HepG2 (cell line): Measurements from ENCODE around the gene WDCP. TPM values are rescaled to one million over a fixed set of nuclear protein-coding genes. Genes with fewer than 3 reads are reported as not detected.

Experiments used
- ADNP ChIP-seq: sonication (generic); formaldehyde crosslinking; IDR thresholded peaks from 2 replicates; pipeline ENCODE4 v1.4.0; 2020; ENCODE audit warnings: missing genetic modification reagents
- ATM ChIP-seq: fragments of 450-650 bp; IDR thresholded peaks from 2 replicates; pipeline ENCODE4 v1.7.1; 2017; ENCODE audit warnings: mild to moderate bottlenecking, borderline replicate concordance
- BRD4 ChIP-seq: sonication (generic); formaldehyde crosslinking; IDR thresholded peaks from 2 replicates; pipeline ENCODE4 v1.4.0; 2020; ENCODE audit warnings: missing genetic modification reagents
- CCAR2 ChIP-seq: fragments of 200-400 bp; formaldehyde crosslinking; optimal IDR thresholded peaks from 2 replicates; pipeline ENCODE3; 2018; ENCODE audit warnings: low read depth, mild to moderate bottlenecking, low read length, moderate library complexity
- ELF1 ChIP-seq: sonication (generic); formaldehyde crosslinking; IDR thresholded peaks from 2 replicates; pipeline ENCODE4 v1.4.0; 2020; ENCODE audit warnings: missing genetic modification reagents
- JARID2 ChIP-seq: sonication (generic); formaldehyde crosslinking; IDR thresholded peaks from 2 replicates; pipeline ENCODE4 v1.8.1; 2023; ENCODE audit warnings: missing genetic modification reagents, inconsistent platforms; ENCODE audit not compliant: insufficient replicate concordance
- KMT2A ChIP-seq: sonication (generic); formaldehyde crosslinking; IDR thresholded peaks from 2 replicates; pipeline ENCODE4 v1.4.0; 2020; ENCODE audit warnings: missing genetic modification reagents
- RXRA ChIP-seq: sonication (generic); formaldehyde crosslinking; IDR thresholded peaks from 2 replicates; pipeline ENCODE4 v1.5.1; 2020; ENCODE audit warnings: missing genetic modification reagents
- ZBTB8A ChIP-seq: sonication (generic); formaldehyde crosslinking; IDR thresholded peaks from 2 replicates; pipeline ENCODE4 v1.4.0; 2020; ENCODE audit warnings: mild to moderate bottlenecking, low read depth, missing genetic modification reagents, borderline replicate concordance
- ZMYM2 ChIP-seq: sonication (generic); formaldehyde crosslinking; IDR thresholded peaks from 2 replicates; pipeline ENCODE4 v1.8.0; 2022; ENCODE audit warnings: mild to moderate bottlenecking, missing genetic modification reagents
- ZNF605 ChIP-seq: sonication (generic); formaldehyde crosslinking; IDR thresholded peaks from 2 replicates; pipeline ENCODE4 v1.8.0; 2022; ENCODE audit warnings: mild to moderate bottlenecking, missing genetic modification reagents
- ZNF614 ChIP-seq: IDR thresholded peaks from 2 replicates; pipeline ENCODE4 v1.6.1; 2018; ENCODE audit warnings: missing biosample characterization, missing genetic modification reagents, inconsistent platforms, borderline replicate concordance
- polyA plus RNA-seq, 8 experiments: library from polyadenylated mRNA; depleted of rRNA in 3 of 8; stranded (reverse) in 7 of 8; unstranded in 1 of 8; fragments of >200 nt; fragmentation: Illumina TruSeq in 4 of 8; extraction: Trizol in 4 of 8; gene quantifications; 2 replicates each; pipeline versions ENCODE4 v1.2.1 to v1.2.3, GENCODE V29; 2011 to 2016; ENCODE audit warnings: low read depth in 4 of 8, missing spikeins in 1 of 8, mixed read lengths in 1 of 8; ENCODE audit not compliant: insufficient read depth in 1 of 8
- total RNA-seq, 5 experiments: library from RNA; depleted of rRNA; stranded (reverse); fragments of >200 nt; fragmentation: Illumina TruSeq; extraction: Trizol; gene quantifications; 2 replicates each; pipeline ENCODE4 v1.2.3, GENCODE V29; 2016; ENCODE audit warnings: low read depth in 1 of 5
- TF ChIP-seq, protein P1 (sequence below): sonication (generic); formaldehyde crosslinking; IDR thresholded peaks from 2 replicates; pipeline ENCODE4 v1.4.0; 2020; ENCODE audit warnings: mild to moderate bottlenecking, missing genetic modification reagents
- TF ChIP-seq, protein P2 (sequence below): sonication (generic); formaldehyde crosslinking; IDR thresholded peaks from 2 replicates; pipeline ENCODE4 v1.9.0; 2021; ENCODE audit warnings: missing genetic modification reagents, mild to moderate bottlenecking, borderline replicate concordance
- TF ChIP-seq, protein P3 (sequence below): sonication (generic); formaldehyde crosslinking; IDR thresholded peaks from 2 replicates; pipeline ENCODE4 v1.9.0; 2022; ENCODE audit warnings: low read depth, missing genetic modification reagents
- TF ChIP-seq, protein P4 (sequence below): IDR thresholded peaks from 2 replicates; pipeline ENCODE4 v1.6.1; 2016; ENCODE audit warnings: missing genetic modification reagents, missing compliant biosample characterization
- TF ChIP-seq, protein P5 (sequence below): sonication (generic); formaldehyde crosslinking; IDR thresholded peaks from 2 replicates; pipeline ENCODE4 v1.5.0; 2020; ENCODE audit warnings: mild to moderate bottlenecking, missing genetic modification reagents, moderate library complexity

Gene WDCP
- total and polyA plus RNA-seq, 2 of the 13 experiments (the other 11 are each of a cell fraction or from before 2014, with no cell fraction given): 17.4 to 22.6 TPM

DNA sequence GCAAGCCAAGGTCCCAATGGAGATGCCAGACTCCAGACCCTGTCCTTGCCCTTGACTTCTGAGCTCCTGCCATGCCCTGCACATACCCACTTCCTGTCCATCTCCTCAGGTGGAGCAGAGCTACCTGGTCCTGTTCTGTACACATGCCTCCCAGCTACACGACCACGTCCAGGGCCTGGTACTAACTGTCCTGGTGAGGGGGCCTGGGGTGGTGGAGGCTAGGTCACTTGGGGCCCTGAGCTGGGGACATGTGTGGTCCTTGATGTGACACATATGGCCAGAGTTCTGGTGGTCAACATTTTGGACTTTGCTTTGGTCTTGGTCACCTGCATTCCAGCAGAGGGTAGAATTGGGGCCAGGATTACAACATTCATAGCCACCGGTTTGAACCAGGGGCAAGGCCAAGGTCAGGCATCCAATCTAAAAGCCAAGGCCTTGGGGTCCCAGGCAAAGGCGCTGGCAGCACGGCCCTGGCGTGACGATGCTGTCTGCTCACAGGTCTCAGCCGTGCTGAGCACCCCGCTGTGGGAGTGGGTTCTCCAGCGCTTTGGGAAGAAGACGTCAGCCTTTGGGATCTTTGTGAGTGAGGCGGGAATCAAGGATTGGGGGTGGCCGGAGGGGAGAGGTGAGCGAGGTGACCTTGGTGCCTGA lies 24.7 kb downstream of the WDCP start (continued):
- TF ChIP-seq, protein P1, sequence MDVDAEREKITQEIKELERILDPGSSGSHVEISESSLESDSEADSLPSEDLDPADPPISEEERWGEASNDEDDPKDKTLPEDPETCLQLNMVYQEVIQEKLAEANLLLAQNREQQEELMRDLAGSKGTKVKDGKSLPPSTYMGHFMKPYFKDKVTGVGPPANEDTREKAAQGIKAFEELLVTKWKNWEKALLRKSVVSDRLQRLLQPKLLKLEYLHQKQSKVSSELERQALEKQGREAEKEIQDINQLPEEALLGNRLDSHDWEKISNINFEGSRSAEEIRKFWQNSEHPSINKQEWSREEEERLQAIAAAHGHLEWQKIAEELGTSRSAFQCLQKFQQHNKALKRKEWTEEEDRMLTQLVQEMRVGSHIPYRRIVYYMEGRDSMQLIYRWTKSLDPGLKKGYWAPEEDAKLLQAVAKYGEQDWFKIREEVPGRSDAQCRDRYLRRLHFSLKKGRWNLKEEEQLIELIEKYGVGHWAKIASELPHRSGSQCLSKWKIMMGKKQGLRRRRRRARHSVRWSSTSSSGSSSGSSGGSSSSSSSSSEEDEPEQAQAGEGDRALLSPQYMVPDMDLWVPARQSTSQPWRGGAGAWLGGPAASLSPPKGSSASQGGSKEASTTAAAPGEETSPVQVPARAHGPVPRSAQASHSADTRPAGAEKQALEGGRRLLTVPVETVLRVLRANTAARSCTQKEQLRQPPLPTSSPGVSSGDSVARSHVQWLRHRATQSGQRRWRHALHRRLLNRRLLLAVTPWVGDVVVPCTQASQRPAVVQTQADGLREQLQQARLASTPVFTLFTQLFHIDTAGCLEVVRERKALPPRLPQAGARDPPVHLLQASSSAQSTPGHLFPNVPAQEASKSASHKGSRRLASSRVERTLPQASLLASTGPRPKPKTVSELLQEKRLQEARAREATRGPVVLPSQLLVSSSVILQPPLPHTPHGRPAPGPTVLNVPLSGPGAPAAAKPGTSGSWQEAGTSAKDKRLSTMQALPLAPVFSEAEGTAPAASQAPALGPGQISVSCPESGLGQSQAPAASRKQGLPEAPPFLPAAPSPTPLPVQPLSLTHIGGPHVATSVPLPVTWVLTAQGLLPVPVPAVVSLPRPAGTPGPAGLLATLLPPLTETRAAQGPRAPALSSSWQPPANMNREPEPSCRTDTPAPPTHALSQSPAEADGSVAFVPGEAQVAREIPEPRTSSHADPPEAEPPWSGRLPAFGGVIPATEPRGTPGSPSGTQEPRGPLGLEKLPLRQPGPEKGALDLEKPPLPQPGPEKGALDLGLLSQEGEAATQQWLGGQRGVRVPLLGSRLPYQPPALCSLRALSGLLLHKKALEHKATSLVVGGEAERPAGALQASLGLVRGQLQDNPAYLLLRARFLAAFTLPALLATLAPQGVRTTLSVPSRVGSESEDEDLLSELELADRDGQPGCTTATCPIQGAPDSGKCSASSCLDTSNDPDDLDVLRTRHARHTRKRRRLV (CRISPR knock-in tag): no peak
- no peak for TF ChIP-seq CCAR2
- TF ChIP-seq, protein P2, sequence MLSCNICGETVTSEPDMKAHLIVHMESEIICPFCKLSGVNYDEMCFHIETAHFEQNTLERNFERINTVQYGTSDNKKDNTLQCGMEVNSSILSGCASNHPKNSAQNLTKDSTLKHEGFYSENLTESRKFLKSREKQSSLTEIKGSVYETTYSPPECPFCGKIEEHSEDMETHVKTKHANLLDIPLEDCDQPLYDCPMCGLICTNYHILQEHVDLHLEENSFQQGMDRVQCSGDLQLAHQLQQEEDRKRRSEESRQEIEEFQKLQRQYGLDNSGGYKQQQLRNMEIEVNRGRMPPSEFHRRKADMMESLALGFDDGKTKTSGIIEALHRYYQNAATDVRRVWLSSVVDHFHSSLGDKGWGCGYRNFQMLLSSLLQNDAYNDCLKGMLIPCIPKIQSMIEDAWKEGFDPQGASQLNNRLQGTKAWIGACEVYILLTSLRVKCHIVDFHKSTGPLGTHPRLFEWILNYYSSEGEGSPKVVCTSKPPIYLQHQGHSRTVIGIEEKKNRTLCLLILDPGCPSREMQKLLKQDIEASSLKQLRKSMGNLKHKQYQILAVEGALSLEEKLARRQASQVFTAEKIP: no peak
- no peak for TF ChIP-seq BRD4 (CRISPR knock-in tag)
- TF ChIP-seq, protein P3, sequence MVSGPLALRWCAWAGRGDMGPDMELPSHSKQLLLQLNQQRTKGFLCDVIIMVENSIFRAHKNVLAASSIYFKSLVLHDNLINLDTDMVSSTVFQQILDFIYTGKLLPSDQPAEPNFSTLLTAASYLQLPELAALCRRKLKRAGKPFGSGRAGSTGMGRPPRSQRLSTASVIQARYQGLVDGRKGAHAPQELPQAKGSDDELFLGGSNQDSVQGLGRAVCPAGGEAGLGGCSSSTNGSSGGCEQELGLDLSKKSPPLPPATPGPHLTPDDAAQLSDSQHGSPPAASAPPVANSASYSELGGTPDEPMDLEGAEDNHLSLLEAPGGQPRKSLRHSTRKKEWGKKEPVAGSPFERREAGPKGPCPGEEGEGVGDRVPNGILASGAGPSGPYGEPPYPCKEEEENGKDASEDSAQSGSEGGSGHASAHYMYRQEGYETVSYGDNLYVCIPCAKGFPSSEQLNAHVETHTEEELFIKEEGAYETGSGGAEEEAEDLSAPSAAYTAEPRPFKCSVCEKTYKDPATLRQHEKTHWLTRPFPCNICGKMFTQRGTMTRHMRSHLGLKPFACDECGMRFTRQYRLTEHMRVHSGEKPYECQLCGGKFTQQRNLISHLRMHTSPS: peak; percentile 85; the same call in 1 of the 2 replicates
- TF ChIP-seq JARID2 (CRISPR knock-in tag): no peak
- TF ChIP-seq KMT2A: no peak
- TF ChIP-seq RXRA: peak; percentile 99
- no peak for TF ChIP-seq ZMYM2 (CRISPR knock-in tag)
- TF ChIP-seq ATM: no peak
- TF ChIP-seq ELF1: peak; percentile 52
- no peak for TF ChIP-seq ADNP (CRISPR knock-in tag)
- TF ChIP-seq ZNF614 (CRISPR knock-in tag): no peak
- TF ChIP-seq, protein P4, sequence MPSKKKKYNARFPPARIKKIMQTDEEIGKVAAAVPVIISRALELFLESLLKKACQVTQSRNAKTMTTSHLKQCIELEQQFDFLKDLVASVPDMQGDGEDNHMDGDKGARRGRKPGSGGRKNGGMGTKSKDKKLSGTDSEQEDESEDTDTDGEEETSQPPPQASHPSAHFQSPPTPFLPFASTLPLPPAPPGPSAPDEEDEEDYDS: 0 out of 2 replicates have a peak, but pooled peaks have one; percentile 17
- TF ChIP-seq, protein P5, sequence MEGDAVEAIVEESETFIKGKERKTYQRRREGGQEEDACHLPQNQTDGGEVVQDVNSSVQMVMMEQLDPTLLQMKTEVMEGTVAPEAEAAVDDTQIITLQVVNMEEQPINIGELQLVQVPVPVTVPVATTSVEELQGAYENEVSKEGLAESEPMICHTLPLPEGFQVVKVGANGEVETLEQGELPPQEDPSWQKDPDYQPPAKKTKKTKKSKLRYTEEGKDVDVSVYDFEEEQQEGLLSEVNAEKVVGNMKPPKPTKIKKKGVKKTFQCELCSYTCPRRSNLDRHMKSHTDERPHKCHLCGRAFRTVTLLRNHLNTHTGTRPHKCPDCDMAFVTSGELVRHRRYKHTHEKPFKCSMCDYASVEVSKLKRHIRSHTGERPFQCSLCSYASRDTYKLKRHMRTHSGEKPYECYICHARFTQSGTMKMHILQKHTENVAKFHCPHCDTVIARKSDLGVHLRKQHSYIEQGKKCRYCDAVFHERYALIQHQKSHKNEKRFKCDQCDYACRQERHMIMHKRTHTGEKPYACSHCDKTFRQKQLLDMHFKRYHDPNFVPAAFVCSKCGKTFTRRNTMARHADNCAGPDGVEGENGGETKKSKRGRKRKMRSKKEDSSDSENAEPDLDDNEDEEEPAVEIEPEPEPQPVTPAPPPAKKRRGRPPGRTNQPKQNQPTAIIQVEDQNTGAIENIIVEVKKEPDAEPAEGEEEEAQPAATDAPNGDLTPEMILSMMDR: peak; percentile 30; the same call in 1 of the 2 replicates
- no peak for TF ChIP-seq ZBTB8A (CRISPR knock-in tag)
- TF ChIP-seq ZNF605 (CRISPR knock-in tag): 0 out of 2 replicates have a peak, but pooled peaks have one; percentile 14
